ENCODE measurements around the gene SPAAR.

Gene SPAAR

DNA sequence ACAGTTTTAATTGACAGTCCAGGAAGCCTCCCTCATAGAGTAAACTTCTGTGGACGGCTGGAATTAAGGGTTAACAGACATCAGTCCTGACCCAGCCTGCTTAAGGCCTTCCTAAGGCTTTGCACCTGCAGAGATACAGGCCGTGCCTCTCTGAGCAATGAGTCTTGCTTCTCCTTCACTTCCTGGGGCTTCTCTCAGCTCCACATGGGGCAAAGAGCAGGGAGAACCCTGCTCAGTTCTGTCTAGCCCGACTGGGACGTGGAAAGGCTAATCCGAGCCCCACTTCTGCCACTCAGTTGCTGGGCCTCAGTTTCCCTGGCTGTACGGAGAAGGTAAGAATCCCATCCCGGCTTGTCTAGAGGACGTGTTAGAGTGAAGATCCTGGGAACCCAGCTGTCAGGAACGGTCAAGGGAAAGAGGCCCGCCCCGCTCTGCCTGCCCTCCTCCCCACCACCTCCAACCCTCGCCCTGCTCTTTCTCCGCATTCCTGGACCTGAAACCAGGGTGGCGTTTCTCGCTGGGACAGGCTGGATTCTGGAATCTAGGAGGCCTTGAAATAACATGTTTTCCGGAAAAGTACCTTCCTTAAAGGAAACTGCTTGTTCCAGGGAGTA lies 6.5 kb downstream of the SPAAR start:
- H3K27me3 ChIP-seq (ENCODE audit: insufficient read depth, low read depth): no peaks in the 10 kb centered on the region
- H3K27ac ChIP-seq: no peak overlapping the region
- H2AFZ ChIP-seq (ENCODE audit: low read depth): no peak overlapping the region
- no peak overlapping the region for H3K4me3 ChIP-seq (IDR thresholded peaks at IDR 0.05; ENCODE audit: insufficient read depth, low read depth, low read length)
- H3K9ac ChIP-seq: no peak overlapping the region
- TF ChIP-seq, protein P1, sequence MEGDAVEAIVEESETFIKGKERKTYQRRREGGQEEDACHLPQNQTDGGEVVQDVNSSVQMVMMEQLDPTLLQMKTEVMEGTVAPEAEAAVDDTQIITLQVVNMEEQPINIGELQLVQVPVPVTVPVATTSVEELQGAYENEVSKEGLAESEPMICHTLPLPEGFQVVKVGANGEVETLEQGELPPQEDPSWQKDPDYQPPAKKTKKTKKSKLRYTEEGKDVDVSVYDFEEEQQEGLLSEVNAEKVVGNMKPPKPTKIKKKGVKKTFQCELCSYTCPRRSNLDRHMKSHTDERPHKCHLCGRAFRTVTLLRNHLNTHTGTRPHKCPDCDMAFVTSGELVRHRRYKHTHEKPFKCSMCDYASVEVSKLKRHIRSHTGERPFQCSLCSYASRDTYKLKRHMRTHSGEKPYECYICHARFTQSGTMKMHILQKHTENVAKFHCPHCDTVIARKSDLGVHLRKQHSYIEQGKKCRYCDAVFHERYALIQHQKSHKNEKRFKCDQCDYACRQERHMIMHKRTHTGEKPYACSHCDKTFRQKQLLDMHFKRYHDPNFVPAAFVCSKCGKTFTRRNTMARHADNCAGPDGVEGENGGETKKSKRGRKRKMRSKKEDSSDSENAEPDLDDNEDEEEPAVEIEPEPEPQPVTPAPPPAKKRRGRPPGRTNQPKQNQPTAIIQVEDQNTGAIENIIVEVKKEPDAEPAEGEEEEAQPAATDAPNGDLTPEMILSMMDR (conservative IDR thresholded peaks at IDR 0.05; ENCODE audit: low read depth, low read length): no peak
- H4K20me1 ChIP-seq (ENCODE audit: insufficient read depth): no peaks in the 10 kb centered on the region
- H3K79me2 ChIP-seq (ENCODE audit: insufficient read depth, low read depth): no peaks in the 10 kb centered on the region
- H3K4me2 ChIP-seq: no peak overlapping the region
- H3K36me3 ChIP-seq (ENCODE audit: insufficient read depth): no peaks in the 10 kb centered on the region
- peaks cover 8% of the 10 kb centered on the region for H3K4me1 ChIP-seq (ENCODE audit: low read depth, poor library complexity, severe bottlenecking)

DNA sequence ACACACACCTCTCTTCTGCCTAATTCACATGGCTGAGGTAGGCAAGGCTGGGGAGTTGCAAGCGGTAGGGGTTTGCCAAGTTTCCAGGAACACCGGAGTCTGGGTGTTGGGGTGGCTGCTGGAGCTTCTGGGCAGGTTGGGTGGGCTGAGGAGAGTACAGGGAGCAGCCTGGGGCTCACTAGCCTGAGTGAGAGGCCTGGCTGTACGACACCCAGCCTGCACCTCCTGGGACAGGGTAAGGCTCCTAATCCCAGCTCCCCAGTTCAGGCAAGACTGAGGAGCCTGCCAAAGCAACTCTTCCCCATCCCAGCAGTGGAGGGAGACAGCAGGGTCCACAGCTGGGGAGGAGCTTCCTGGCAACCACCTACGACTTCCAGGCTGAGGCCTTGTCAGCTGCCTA lies 8.0 kb downstream of the SPAAR start:
- H2AFZ ChIP-seq (ENCODE audit: low read depth): no peak overlapping the region

DNA sequence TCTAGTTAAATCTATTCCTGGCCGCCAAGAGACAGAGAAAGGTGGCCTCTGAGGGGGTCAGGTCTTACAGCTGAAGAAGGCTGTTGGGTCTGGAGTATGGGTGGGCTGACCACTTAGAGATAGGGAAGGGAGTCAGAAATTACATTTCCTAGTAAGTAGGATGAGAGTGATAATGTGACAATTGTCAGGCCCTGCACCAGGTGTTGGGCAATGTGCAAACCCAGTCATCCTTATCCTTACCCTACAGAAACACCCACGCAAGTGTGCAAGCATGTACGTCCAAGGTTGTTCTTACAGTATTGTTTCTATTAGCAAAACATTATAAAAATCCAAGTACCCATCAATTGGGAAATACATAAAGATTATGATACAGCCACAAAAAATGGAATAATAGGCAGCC lies 9.5 kb downstream of the SPAAR start:
- Histone ChIP-seq H3K4me1 (ENCODE audit: low read depth, poor library complexity, severe bottlenecking) (peaks cover 6% of the 10 kb centered on the region), H3K4me2 (no peak overlapping the region), H3K27ac (no peak overlapping the region)

More for the DNA sequence above, 8.0 kb downstream of the SPAAR start:
- Histone ChIP-seq H3K4me2 (no peak overlapping the region), H3K27ac (no peak overlapping the region), H3K27me3 (ENCODE audit: insufficient read depth, low read depth) (no peaks in the 10 kb centered on the region), H3K36me3 (ENCODE audit: insufficient read depth) (no peaks in the 10 kb centered on the region), H3K9ac (no peak overlapping the region), H4K20me1 (ENCODE audit: insufficient read depth) (no peaks in the 10 kb centered on the region), H3K79me2 (ENCODE audit: insufficient read depth, low read depth) (no peaks in the 10 kb centered on the region), H3K4me3 (IDR thresholded peaks at IDR 0.05; ENCODE audit: insufficient read depth, low read depth, low read length) (no peak overlapping the region), H3K4me1 (ENCODE audit: low read depth, poor library complexity, severe bottlenecking) (no peaks in the 10 kb centered on the region)
- TF ChIP-seq, protein P1 (conservative IDR thresholded peaks at IDR 0.05; ENCODE audit: low read depth, low read length): no peak

DNA sequence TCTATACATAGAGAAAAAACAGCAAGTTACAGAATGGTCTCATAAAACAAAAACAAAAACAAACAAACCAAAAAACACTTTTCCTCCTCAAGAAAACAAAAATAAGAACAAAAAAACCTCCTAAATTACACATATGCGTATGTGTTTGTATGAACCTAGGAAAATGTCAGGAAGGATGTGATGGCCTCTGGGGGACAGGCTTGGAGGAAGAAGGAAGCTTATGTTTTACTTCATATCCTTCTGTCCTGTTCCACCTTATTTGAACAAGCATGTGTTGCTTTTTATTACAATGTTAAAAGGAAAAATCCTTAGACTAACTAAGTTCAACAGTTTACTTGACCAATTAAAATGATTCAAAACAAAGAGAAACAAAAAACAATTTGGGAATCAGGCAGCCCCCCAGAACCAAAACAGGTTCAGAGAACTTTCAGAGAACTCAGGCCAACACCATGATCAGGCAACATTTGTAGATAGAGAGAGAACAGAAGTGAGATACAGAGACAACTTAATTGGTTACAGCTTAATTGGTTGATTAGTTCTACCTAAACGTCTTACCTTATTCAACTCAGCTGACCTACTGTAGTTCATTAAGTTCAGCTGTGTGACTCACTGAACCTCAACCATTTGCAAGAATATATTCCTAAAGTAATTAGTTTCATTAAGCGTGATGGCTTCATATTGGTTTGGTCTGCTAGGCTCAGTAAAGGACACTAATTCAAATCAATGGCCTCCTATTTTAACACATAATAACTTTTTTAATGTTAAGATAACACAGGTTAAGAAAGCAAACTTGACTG lies 10.1 kb downstream of the SPAAR start:
- Histone ChIP-seq H3K79me2 (ENCODE audit: insufficient read depth, low read depth) (no peaks in the 10 kb centered on the region), H4K20me1 (ENCODE audit: insufficient read depth) (no peaks in the 10 kb centered on the region), H3K36me3 (ENCODE audit: insufficient read depth) (no peaks in the 10 kb centered on the region), H3K4me3 (IDR thresholded peaks at IDR 0.05; ENCODE audit: insufficient read depth, low read depth, low read length) (no peak overlapping the region), H2AFZ (ENCODE audit: low read depth) (no peak overlapping the region), H3K4me2 (no peak overlapping the region), H3K27ac (no peak overlapping the region), H3K4me1 (ENCODE audit: low read depth, poor library complexity, severe bottlenecking) (peaks cover 13% of the 10 kb centered on the region), H3K9ac (no peak overlapping the region), H3K27me3 (ENCODE audit: insufficient read depth, low read depth) (no peaks in the 10 kb centered on the region)
- TF ChIP-seq, protein P1 (conservative IDR thresholded peaks at IDR 0.05; ENCODE audit: low read depth, low read length): no peak

More for the DNA sequence above, 9.5 kb downstream of the SPAAR start:
- H3K27me3 ChIP-seq (ENCODE audit: insufficient read depth, low read depth): no peaks in the 10 kb centered on the region
- no peaks in the 10 kb centered on the region for H3K36me3 ChIP-seq (ENCODE audit: insufficient read depth)
- no peak overlapping the region for H3K9ac ChIP-seq
- H2AFZ ChIP-seq (ENCODE audit: low read depth): no peak overlapping the region
- TF ChIP-seq, protein P1 (conservative IDR thresholded peaks at IDR 0.05; ENCODE audit: low read depth, low read length): no peak
- no peaks in the 10 kb centered on the region for H4K20me1 ChIP-seq (ENCODE audit: insufficient read depth)
- no peaks in the 10 kb centered on the region for H3K79me2 ChIP-seq (ENCODE audit: insufficient read depth, low read depth)
- no peak overlapping the region for H3K4me3 ChIP-seq (IDR thresholded peaks at IDR 0.05; ENCODE audit: insufficient read depth, low read depth, low read length)
